OCI-LY3 (cell line): Measurements from ENCODE around the gene ESRRG.

ENCODE experiments used
- H2AFZ ChIP-seq: fragments of 200-600, 300-600 bp; shearing (Covaris generic); 2 replicates; pipeline ENCODE4 v1.6.0; 2014; ENCODE audit warnings: antibody characterized with exemption, low read depth, low read length
- H3K27ac ChIP-seq: fragments of 200-600, 300-600 bp; sonication (generic); 2 replicates; pipeline ENCODE4 v1.5.1; 2014; ENCODE audit warnings: mild to moderate bottlenecking, low read length, moderate library complexity, mixed read lengths
- H3K27me3 ChIP-seq: fragments of 200-600, 300-600 bp; sonication (generic); 2 replicates; pipeline ENCODE4 v1.6.1; 2014; ENCODE audit warnings: low read depth, low read length, mixed read lengths
- H3K36me3 ChIP-seq: fragments of 200-600, 300-600 bp; sonication (generic); replicated peaks from 2 replicates; pipeline ENCODE3; 2014; ENCODE audit warnings: low read depth, low read length, mixed read lengths
- H3K4me1 ChIP-seq: fragments of 300-600, 200-600 bp; sonication (generic); 2 replicates; pipeline ENCODE4 v1.6.1; 2014; ENCODE audit warnings: low read length, mixed read lengths
- H3K4me2 ChIP-seq: fragments of 200-600, 300-600 bp; sonication (generic); 2 replicates; pipeline ENCODE4 v1.6.1; 2014; ENCODE audit warnings: low read length, mixed read lengths
- H3K4me3 ChIP-seq: fragments of 300-600, 200-600 bp; sonication (generic); 2 replicates; pipeline ENCODE4 v1.5.1; 2014; ENCODE audit warnings: antibody characterized with exemption, mild to moderate bottlenecking, low read length, moderate library complexity
- H3K79me2 ChIP-seq: fragments of 300-600, 200-600 bp; shearing (Covaris generic); 2 replicates; pipeline ENCODE4 v1.6.1; 2014; ENCODE audit warnings: mild to moderate bottlenecking, low read length, mixed read lengths
- H3K9ac ChIP-seq: fragments of 300-600, 200-600 bp; shearing (Covaris generic); 2 replicates; pipeline ENCODE4 v1.6.0; 2014; ENCODE audit warnings: mild to moderate bottlenecking, low read length, moderate library complexity
- H3K9me3 ChIP-seq: fragments of 200-600, 300-600 bp; shearing (Covaris generic); 2 replicates; pipeline ENCODE4 v1.6.1; 2014; ENCODE audit warnings: low read length, mixed read lengths; ENCODE audit not compliant: insufficient read depth
- H4K20me1 ChIP-seq: fragments of 200-600, 300-600 bp; sonication (generic); 2 replicates; pipeline ENCODE4 v1.6.1; 2016; ENCODE audit warnings: low read length, mixed read lengths; ENCODE audit not compliant: insufficient read depth
- EZH2phosphoT487 ChIP-seq: fragments of 200-600 bp; shearing (Covaris generic); IDR thresholded peaks from 2 replicates; pipeline ENCODE4 v1.6.1; 2018; ENCODE audit warnings: antibody characterized with exemption, mixed run types, low read depth
- TF ChIP-seq, protein P1 (sequence below): fragments of 200-600, 300-600 bp; sonication (generic); IDR thresholded peaks from 2 replicates; pipeline ENCODE4 v1.5.1; 2014; ENCODE audit warnings: antibody characterized with exemption, low read length, low read depth

The ESRRG gene

DNA sequence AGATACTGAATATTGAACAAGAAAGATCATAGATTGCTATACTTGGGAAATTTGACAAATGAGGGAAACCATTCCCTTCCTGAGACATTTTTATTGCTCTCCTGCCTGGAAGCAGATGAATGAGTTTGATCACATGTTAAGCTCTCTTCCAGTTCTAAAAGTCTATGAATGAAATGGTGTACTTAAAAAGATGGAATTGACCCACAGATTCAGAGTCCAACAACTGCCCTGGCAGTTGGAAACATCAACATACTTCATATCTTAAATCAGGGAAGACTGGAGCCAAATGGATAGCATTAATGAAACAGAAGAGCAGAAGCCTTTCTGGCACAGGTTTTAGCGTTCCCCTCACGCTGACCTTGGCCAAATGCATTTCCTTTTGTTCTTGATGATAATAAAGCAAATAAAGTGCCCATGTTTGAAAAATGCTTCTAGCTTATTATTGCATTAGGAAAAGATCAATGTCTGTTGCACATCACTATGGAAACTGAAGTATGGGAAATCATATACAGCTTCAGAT lies 142.6 kb downstream of the ESRRG start:
- Histone ChIP-seq H3K4me1 (no peaks in the 10 kb centered on the region), H3K4me3 (no peak overlapping the region), H3K9me3 (no peaks in the 10 kb centered on the region), H3K27ac (no peak overlapping the region), H3K4me2 (no peak overlapping the region), H2AFZ (no peak overlapping the region), H3K9ac (no peak overlapping the region), H3K79me2 (no peaks in the 10 kb centered on the region), H3K27me3 (no peaks in the 10 kb centered on the region), H4K20me1 (no peaks in the 10 kb centered on the region), H3K36me3 (no peaks in the 10 kb centered on the region)
- TF ChIP-seq EZH2phosphoT487: no peak
- TF ChIP-seq, protein P1, sequence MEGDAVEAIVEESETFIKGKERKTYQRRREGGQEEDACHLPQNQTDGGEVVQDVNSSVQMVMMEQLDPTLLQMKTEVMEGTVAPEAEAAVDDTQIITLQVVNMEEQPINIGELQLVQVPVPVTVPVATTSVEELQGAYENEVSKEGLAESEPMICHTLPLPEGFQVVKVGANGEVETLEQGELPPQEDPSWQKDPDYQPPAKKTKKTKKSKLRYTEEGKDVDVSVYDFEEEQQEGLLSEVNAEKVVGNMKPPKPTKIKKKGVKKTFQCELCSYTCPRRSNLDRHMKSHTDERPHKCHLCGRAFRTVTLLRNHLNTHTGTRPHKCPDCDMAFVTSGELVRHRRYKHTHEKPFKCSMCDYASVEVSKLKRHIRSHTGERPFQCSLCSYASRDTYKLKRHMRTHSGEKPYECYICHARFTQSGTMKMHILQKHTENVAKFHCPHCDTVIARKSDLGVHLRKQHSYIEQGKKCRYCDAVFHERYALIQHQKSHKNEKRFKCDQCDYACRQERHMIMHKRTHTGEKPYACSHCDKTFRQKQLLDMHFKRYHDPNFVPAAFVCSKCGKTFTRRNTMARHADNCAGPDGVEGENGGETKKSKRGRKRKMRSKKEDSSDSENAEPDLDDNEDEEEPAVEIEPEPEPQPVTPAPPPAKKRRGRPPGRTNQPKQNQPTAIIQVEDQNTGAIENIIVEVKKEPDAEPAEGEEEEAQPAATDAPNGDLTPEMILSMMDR: no peak

DNA sequence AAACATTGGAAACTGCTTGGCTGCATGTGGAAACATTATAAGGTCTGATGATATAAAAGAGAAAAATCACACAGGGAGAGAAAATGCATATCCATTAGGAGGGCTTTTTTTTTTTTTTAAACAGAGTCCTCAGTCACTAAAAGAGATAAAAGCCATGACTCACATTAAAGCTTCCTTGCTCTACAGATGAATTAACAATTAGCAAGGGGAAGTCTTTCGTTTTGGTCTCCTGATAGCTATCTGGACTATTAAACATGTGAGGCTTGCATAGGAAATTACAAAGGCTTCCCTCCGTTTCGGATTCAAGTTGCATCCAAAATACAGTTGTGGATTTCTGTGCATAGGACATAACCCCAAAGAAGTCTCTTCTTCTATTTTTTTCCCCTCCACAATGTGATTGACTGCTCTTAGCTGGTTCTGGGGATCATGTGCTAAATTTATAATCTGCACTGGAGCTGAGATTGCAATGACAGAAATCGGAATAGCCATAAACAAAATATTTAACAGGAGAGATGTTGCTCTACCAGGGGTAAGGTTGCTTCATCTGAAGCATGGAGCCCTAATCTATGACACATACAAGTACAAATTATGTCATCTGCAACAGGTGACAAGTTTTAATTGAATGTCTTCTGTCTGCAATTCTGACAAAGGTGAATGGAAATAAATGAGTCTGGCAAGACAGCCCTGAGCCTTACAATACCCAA lies 146.8 kb downstream of the ESRRG start:
- no peak for TF ChIP-seq EZH2phosphoT487
- TF ChIP-seq, protein P1: no peak
- Histone ChIP-seq H3K27me3 (0 out of 2 replicates have a peak, but pooled peaks cover 3% of the 10 kb centered on the region), H3K27ac (no peak overlapping the region), H3K9me3 (no peaks in the 10 kb centered on the region), H3K4me1 (no peaks in the 10 kb centered on the region), H3K9ac (no peak overlapping the region), H3K4me3 (no peak overlapping the region), H3K79me2 (no peaks in the 10 kb centered on the region), H3K36me3 (no peaks in the 10 kb centered on the region), H2AFZ (no peak overlapping the region), H4K20me1 (no peaks in the 10 kb centered on the region), H3K4me2 (no peak overlapping the region)

DNA sequence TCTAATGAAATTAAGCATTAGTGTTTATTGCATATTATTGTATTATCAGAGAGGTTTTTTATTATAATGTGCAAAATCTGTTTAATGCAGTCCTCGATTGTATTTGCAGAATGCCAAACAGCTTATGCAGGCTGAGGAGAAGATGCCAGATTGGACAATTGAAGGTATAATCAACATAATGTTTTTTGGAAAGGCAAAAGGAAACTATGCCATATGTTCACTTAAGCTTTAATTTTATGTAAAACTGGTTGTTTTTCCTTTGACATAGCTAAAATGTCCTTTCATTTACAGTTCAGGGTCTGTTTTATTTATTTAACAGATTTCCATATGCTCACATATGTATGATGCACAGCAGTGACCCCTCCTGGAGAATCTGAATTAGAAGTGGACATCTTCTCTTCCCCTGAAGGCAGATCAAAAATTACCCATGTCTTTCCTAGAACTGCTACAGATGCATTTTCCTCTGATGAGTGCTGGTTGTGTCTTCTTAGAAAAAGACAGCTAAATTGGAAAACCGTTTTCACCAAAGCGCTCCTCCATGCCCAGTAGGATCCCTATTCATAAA lies 156.5 kb downstream of the ESRRG start:
- TF ChIP-seq EZH2phosphoT487: no peak
- TF ChIP-seq, protein P1: peak; percentile 29
- Histone ChIP-seq H3K27ac (no peak overlapping the region), H2AFZ (no peak overlapping the region), H3K9ac (no peak overlapping the region), H3K36me3 (no peaks in the 10 kb centered on the region), H3K27me3 (no peaks in the 10 kb centered on the region), H3K79me2 (no peaks in the 10 kb centered on the region), H4K20me1 (no peaks in the 10 kb centered on the region), H3K4me3 (no peak overlapping the region), H3K4me1 (no peaks in the 10 kb centered on the region), H3K4me2 (no peak overlapping the region), H3K9me3 (no peaks in the 10 kb centered on the region)

DNA sequence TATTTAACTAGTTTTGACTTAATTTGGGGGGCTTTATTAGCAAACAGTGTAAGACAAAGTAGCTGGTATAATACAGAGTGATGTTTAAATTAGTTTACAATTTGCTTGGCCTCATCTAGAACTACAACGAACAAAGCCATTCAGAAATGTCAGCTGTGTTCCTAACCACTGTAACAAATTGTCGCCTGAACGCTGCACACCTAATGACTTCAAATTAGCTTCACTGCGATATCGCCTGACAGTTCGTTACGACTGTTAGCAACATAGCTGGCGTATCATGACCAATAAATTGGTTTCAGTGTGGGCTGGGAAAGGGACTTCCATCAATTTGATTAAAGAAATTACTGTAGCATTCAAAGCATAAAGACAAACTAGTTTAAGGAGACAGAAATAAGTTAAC lies 160.1 kb downstream of the ESRRG start:
- no peak overlapping the region for H3K4me3 ChIP-seq
- H3K9ac ChIP-seq: no peak overlapping the region
- no peaks in the 10 kb centered on the region for H4K20me1 ChIP-seq
- H3K27ac ChIP-seq: no peak overlapping the region
- H3K4me1 ChIP-seq: no peaks in the 10 kb centered on the region
- TF ChIP-seq, protein P1: no peak
- TF ChIP-seq EZH2phosphoT487: no peak
- no peaks in the 10 kb centered on the region for H3K9me3 ChIP-seq
- H2AFZ ChIP-seq: no peak overlapping the region
- H3K4me2 ChIP-seq: no peak overlapping the region
- no peaks in the 10 kb centered on the region for H3K36me3 ChIP-seq
- H3K79me2 ChIP-seq: no peaks in the 10 kb centered on the region
- no peaks in the 10 kb centered on the region for H3K27me3 ChIP-seq
